Stimulated activated memory B cell treated with anti-CD40 and anti-IgM and Interleukin-4, amounts not matched to agents 10 μg/mL and 1 μg/mL and 100 μg/mL, for 72 hours (primary cell): Measurements from ENCODE around the gene CCSAP.

Source experiments
- ATAC-seq: fragments of 150-1000 bp; cut with Tn5 transposase; 2 replicates; pipeline ENCODE4 v1.10.0; 2021
- H3K27ac Mint-ChIP-seq: one replicate; pipeline ENCODE4 v1.8.0; 2022; ENCODE audit warnings: mild to moderate bottlenecking, mixed read lengths
- H3K27me3 Mint-ChIP-seq: one replicate; pipeline ENCODE4 v1.8.0; 2022; ENCODE audit warnings: mixed read lengths
- H3K36me3 Mint-ChIP-seq: one replicate; pipeline ENCODE4 v1.8.0; 2022; ENCODE audit warnings: mixed read lengths
- H3K4me1 Mint-ChIP-seq: one replicate; pipeline ENCODE4 v1.8.0; 2022; ENCODE audit warnings: mixed read lengths
- H3K4me3 Mint-ChIP-seq: one replicate; pipeline ENCODE4 v1.8.0; 2022; ENCODE audit warnings: mild to moderate bottlenecking, moderate library complexity, mixed read lengths
- H3K9me3 Mint-ChIP-seq: one replicate; pipeline ENCODE4 v1.8.0; 2022; ENCODE audit warnings: mixed read lengths

The CCSAP gene

GRCh38 chr1:229275005-229275404, 67.8 kb downstream of the CCSAP start:
- H3K4me3 Mint-ChIP-seq = no peak overlapping the region
- no peak for ATAC-seq

GRCh38 chr1:229273507-229274232, 69.2 kb downstream of the CCSAP start:
- Mint-ChIP-seq H3K4me1 (peaks cover 26% of the 10 kb centered on the region), H3K36me3 (peaks cover 5% of the 10 kb centered on the region), H3K27ac (no peak overlapping the region), H3K27me3 (no peaks in the 10 kb centered on the region), H3K9me3 (no peaks in the 10 kb centered on the region), H3K4me3 (no peak overlapping the region)
- no peak for ATAC-seq

More at GRCh38 chr1:229275005-229275404, 67.8 kb downstream of the CCSAP start:
- H3K27ac Mint-ChIP-seq = no peak overlapping the region
- peaks cover 5% of the 10 kb centered on the region for H3K36me3 Mint-ChIP-seq
- H3K4me1 Mint-ChIP-seq = peaks cover 26% of the 10 kb centered on the region
- H3K27me3 Mint-ChIP-seq = no peaks in the 10 kb centered on the region
- no peaks in the 10 kb centered on the region for H3K9me3 Mint-ChIP-seq

- no peak for ATAC-seq
- Mint-ChIP-seq H3K4me3 (peak overlapping the region; percentile 80), H3K27me3 (no peaks in the 10 kb centered on the region), H3K36me3 (peaks cover 5% of the 10 kb centered on the region), H3K9me3 (no peaks in the 10 kb centered on the region), H3K4me1 (peaks cover 26% of the 10 kb centered on the region), H3K27ac (peak overlapping the region; percentile 77)
Measured at GRCh38 chr1:229272164-229273158, 70.4 kb downstream of the CCSAP start.

- H3K9me3 Mint-ChIP-seq = peaks cover 3% of the 10 kb centered on the region
- peak overlapping the region; percentile 80 for H3K4me3 Mint-ChIP-seq
- peaks cover 5% of the 10 kb centered on the region for H3K36me3 Mint-ChIP-seq
- peak overlapping the region; percentile 77 for H3K27ac Mint-ChIP-seq
- no peaks in the 10 kb centered on the region for H3K27me3 Mint-ChIP-seq
- peak; percentile 85 for ATAC-seq
- peaks cover 26% of the 10 kb centered on the region for H3K4me1 Mint-ChIP-seq
Measured at GRCh38 chr1:229271448-229272159, 71.2 kb downstream of the CCSAP start.
